Testis (tissue), 2 donors: ENCODE results near the gene SH3TC1.

Experiments
- CTCF ChIP-seq, 3 experiments: fragments of 450-650 bp in 2 of 3; fragments of 200-600 bp in 1 of 3; sonication (generic) in 1 of 3; IDR thresholded peaks; one replicate each; pipeline ENCODE4 v1.5.1; 2016 to 2019; ENCODE audit warnings: antibody characterized with exemption in 3 of 3, mild to moderate bottlenecking in 2 of 3, moderate library complexity in 1 of 3
- POLR2A ChIP-seq: fragments of 450-650 bp; IDR thresholded peaks from one replicate; pipeline ENCODE4 v1.6.1; 2017; ENCODE audit warnings: antibody characterized with exemption, mild to moderate bottlenecking, moderate library complexity

GRCh38 chr4:8168232-8168631 is 30.9 kb upstream of the SH3TC1 start:
- TF ChIP-seq POLR2A (no peak), CTCF (IDR thresholded peaks at IDR 0.05) (peak; percentile 10 to 45 (median 34))
